GM23338 (cell line): ENCODE data around the gene CBFA2T2. TPM values are rescaled to one million over a fixed set of nuclear protein-coding genes. Genes with fewer than 3 reads are reported as not detected.
A peak's percentile ranks its signal among the peaks of the same experiment; 100 is the strongest.

Experiments used
- ATAC-seq: fragments of 200-7000 bp; cut with Tn5 transposase; 3 replicates; pipeline ENCODE4 v1.9.1; 2020
- DNase-seq: peaks from one replicate; pipeline ENCODE4 v3.0.0-alpha.2; 2015; ENCODE audit warnings: low spot score
- H2AFZ ChIP-seq: fragments of 200-600 bp; sonication (generic); 2 replicates; pipeline ENCODE4 v1.8.0; 2016; ENCODE audit warnings: antibody characterized with exemption, mild to moderate bottlenecking, moderate library complexity
- H3F3A ChIP-seq: fragments of 200-600 bp; sonication (generic); replicated peaks from 2 replicates; pipeline ENCODE4 v1.8.0; 2017; ENCODE audit warnings: antibody characterized with exemption, mixed run types, low read depth
- H3K27ac ChIP-seq: fragments of 200-600 bp; sonication (generic); 2 replicates; pipeline ENCODE4 v1.6.1; 2016; ENCODE audit warnings: low read depth
- H3K27me3 ChIP-seq: fragments of 200-600 bp; sonication (generic); 2 replicates; pipeline ENCODE4 v1.8.0; 2016; ENCODE audit warnings: mild to moderate bottlenecking, mixed run types, moderate library complexity; ENCODE audit not compliant: insufficient read depth
- H3K36me3 ChIP-seq: fragments of 200-600 bp; sonication (generic); 2 replicates; pipeline ENCODE4 v1.8.0; 2016; ENCODE audit warnings: mild to moderate bottlenecking; ENCODE audit not compliant: insufficient read depth
- H3K4me1 ChIP-seq: fragments of 200-600 bp; sonication (generic); 2 replicates; pipeline ENCODE4 v1.8.0; 2016; ENCODE audit warnings: mild to moderate bottlenecking, moderate library complexity; ENCODE audit not compliant: insufficient read depth
- H3K4me2 ChIP-seq: fragments of 200-600 bp; sonication (generic); 2 replicates; pipeline ENCODE4 v1.7.1; 2017; ENCODE audit warnings: mixed run types
- H3K4me3 ChIP-seq: fragments of 200-600 bp; sonication (generic); 2 replicates; pipeline ENCODE4 v1.6.1; 2016; ENCODE audit warnings: mixed run types
- H3K79me2 ChIP-seq: fragments of 200-600 bp; sonication (generic); replicated peaks from 2 replicates; pipeline ENCODE4 v1.8.0; 2017; ENCODE audit warnings: mild to moderate bottlenecking; ENCODE audit not compliant: insufficient read depth
- H3K9me2 ChIP-seq: fragments of 200-600 bp; sonication (generic); 2 replicates; pipeline ENCODE4 v1.8.0; 2017; ENCODE audit not compliant: insufficient read depth
- H4K20me1 ChIP-seq: fragments of 200-600 bp; sonication (generic); replicated peaks from 2 replicates; pipeline ENCODE4 v1.8.0; 2017; ENCODE audit warnings: mild to moderate bottlenecking; ENCODE audit not compliant: insufficient read depth
- H3K27ac Mint-ChIP-seq: 2 replicates; pipeline ENCODE4 v1.8.0; 2020; ENCODE audit warnings: inconsistent platforms, mild to moderate bottlenecking, moderate library complexity, mixed read lengths
- H3K27me3 Mint-ChIP-seq: 3 replicates; pipeline ENCODE4 v1.8.0; 2022; ENCODE audit warnings: low read depth, mild to moderate bottlenecking, moderate library complexity, mixed read lengths, inconsistent platforms; ENCODE audit not compliant: insufficient read depth, poor library complexity
- H3K36me3 Mint-ChIP-seq: 3 replicates; pipeline ENCODE4 v1.8.0; 2021; ENCODE audit warnings: low read depth, mild to moderate bottlenecking, inconsistent platforms, moderate library complexity, mixed read lengths
- H3K4me1 Mint-ChIP-seq: 3 replicates; pipeline ENCODE4 v1.8.0; 2020; ENCODE audit warnings: mild to moderate bottlenecking, inconsistent platforms, mixed read lengths
- H3K4me3 Mint-ChIP-seq: 3 replicates; pipeline ENCODE4 v1.8.0; 2021; ENCODE audit warnings: moderate library complexity, mild to moderate bottlenecking, inconsistent platforms, mixed read lengths
- H3K9me3 Mint-ChIP-seq: 3 replicates; pipeline ENCODE4 v1.8.0; 2020; ENCODE audit warnings: moderate library complexity, mild to moderate bottlenecking, inconsistent platforms, mixed read lengths
- CREB1 ChIP-seq: fragments of 250-450 bp; sonication (Bioruptor Pico); IDR thresholded peaks from 2 replicates; pipeline ENCODE4 v1.5.0; 2020; ENCODE audit warnings: low read depth, mild to moderate bottlenecking, moderate library complexity
- EZH2 ChIP-seq: fragments of 200-600 bp; sonication (generic); IDR thresholded peaks from one replicate; pipeline ENCODE4 v1.8.0; 2017; ENCODE audit warnings: antibody characterized with exemption, mild to moderate bottlenecking, low read depth; ENCODE audit not compliant: unreplicated experiment
- EZH2phosphoT487 ChIP-seq: fragments of 200-600 bp; sonication (generic); IDR thresholded peaks from one replicate; pipeline ENCODE4 v1.8.1; 2018; ENCODE audit warnings: antibody characterized with exemption; ENCODE audit not compliant: unreplicated experiment
- JUNB ChIP-seq: IDR thresholded peaks from one replicate; pipeline ENCODE4 v1.6.1; 2016; ENCODE audit warnings: antibody characterized with exemption; ENCODE audit not compliant: unreplicated experiment
- NANOG ChIP-seq: IDR thresholded peaks from 2 replicates; pipeline ENCODE4 v1.6.1; 2016; ENCODE audit warnings: antibody characterized with exemption, borderline replicate concordance
- POLR2AphosphoS5 ChIP-seq: IDR thresholded peaks from 2 replicates; pipeline ENCODE4 v1.6.1; 2016; ENCODE audit warnings: antibody characterized with exemption, low read depth
- STAT1 ChIP-seq: IDR thresholded peaks from one replicate; pipeline ENCODE4 v1.6.1; 2016; ENCODE audit warnings: antibody characterized with exemption; ENCODE audit not compliant: unreplicated experiment
- ZNF114 ChIP-seq: fragments of 250-450 bp; sonication (Bioruptor Pico); IDR thresholded peaks from 2 replicates; pipeline ENCODE4 v1.5.0; 2020; ENCODE audit warnings: mild to moderate bottlenecking, moderate library complexity
- ZNF331 ChIP-seq: fragments of 250-450 bp; sonication (Bioruptor Pico); IDR thresholded peaks from 2 replicates; pipeline ENCODE4 v1.5.0; 2020; ENCODE audit warnings: low read depth, mild to moderate bottlenecking, moderate library complexity
- ZNF462 ChIP-seq: fragments of 250-450 bp; sonication (Bioruptor Pico); IDR thresholded peaks from 2 replicates; pipeline ENCODE4 v1.5.0; 2020; ENCODE audit warnings: mild to moderate bottlenecking, moderate library complexity
- polyA plus RNA-seq: library from polyadenylated mRNA; unstranded; fragments of >200 nt; fragmentation: Nextera tagmentation; extraction: Ambion mirVana; gene quantifications from 2 replicates; pipeline ENCODE4 v1.2.1, GENCODE V29; 2016
- total RNA-seq: library from RNA; depleted of rRNA; stranded (reverse); fragments of >200 nt; shearing (Covaris generic); gene quantifications from 2 replicates; pipeline ENCODE4 v1.2.3, GENCODE V29; 2014
- TF ChIP-seq, protein P1 (sequence below), 2 experiments: fragments of 200-600 bp in 1 of 2; sonication (generic) in 1 of 2; conservative IDR thresholded peaks; 2 replicates each; pipeline versions ENCODE4 v1.5.1 to v1.6.1; 2016 to 2017; ENCODE audit warnings: antibody characterized with exemption in 2 of 2, low read depth in 2 of 2, mild to moderate bottlenecking in 2 of 2, moderate library complexity in 1 of 2
- TF ChIP-seq, protein P2 (sequence below): IDR thresholded peaks from one replicate; pipeline ENCODE4 v1.6.1; 2018; ENCODE audit warnings: antibody characterized with exemption; ENCODE audit not compliant: unreplicated experiment
- TF ChIP-seq, protein P3 (sequence below): IDR thresholded peaks from 2 replicates; pipeline ENCODE4 v1.6.1; 2016; ENCODE audit warnings: antibody characterized with exemption

Gene CBFA2T2
- total and polyA plus RNA-seq, 2 experiments from 2014 or later = 12.7 to 15.8 TPM

DNA sequence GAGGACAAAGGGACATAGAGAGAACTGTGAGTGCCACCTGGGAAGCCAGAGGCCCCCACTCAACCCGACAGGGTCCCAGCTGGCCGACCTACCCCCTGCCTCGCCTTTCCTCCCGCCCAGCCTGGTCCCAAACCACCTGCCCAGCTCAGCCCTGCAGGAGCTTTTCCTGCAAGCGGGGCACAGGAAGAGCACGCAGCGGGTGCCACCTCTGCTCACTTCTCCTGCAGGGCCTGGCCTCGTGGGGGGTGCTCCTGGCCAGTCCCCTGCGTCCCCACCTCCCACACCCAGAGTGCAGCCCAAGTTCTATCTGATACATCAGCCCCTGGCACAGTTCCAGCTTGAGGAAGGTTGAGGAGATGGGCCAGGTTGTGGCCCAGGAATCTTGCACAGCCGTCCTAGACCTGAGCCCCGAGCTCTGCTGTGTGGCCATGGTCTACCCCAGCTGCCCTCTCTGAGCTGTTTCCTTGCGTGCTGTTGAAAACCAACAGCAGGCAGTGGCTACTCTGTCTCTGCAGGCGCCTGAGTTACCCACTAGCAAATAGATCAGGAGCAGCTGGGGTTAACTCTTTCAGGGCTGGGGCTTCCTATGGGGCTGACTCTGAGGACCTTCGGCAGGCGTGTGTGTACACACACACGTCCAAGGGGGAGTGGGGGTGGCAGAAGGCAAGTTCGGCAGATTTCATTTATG lies 182.7 kb downstream of the CBFA2T2 start:
- no peak for TF ChIP-seq ZNF114 (CRISPR knock-in tag)
- TF ChIP-seq, protein P1, sequence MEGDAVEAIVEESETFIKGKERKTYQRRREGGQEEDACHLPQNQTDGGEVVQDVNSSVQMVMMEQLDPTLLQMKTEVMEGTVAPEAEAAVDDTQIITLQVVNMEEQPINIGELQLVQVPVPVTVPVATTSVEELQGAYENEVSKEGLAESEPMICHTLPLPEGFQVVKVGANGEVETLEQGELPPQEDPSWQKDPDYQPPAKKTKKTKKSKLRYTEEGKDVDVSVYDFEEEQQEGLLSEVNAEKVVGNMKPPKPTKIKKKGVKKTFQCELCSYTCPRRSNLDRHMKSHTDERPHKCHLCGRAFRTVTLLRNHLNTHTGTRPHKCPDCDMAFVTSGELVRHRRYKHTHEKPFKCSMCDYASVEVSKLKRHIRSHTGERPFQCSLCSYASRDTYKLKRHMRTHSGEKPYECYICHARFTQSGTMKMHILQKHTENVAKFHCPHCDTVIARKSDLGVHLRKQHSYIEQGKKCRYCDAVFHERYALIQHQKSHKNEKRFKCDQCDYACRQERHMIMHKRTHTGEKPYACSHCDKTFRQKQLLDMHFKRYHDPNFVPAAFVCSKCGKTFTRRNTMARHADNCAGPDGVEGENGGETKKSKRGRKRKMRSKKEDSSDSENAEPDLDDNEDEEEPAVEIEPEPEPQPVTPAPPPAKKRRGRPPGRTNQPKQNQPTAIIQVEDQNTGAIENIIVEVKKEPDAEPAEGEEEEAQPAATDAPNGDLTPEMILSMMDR (conservative IDR thresholded peaks at IDR 0.05; ENCODE audit: low read depth in 2 of 2) = no peak
- TF ChIP-seq ZNF331 (CRISPR knock-in tag) = no peak
- no peak for TF ChIP-seq EZH2phosphoT487
- no peak for TF ChIP-seq STAT1
- no peak for TF ChIP-seq CREB1 (CRISPR knock-in tag)
- TF ChIP-seq ZNF462 (CRISPR knock-in tag) = no peak
- TF ChIP-seq, protein P2, sequence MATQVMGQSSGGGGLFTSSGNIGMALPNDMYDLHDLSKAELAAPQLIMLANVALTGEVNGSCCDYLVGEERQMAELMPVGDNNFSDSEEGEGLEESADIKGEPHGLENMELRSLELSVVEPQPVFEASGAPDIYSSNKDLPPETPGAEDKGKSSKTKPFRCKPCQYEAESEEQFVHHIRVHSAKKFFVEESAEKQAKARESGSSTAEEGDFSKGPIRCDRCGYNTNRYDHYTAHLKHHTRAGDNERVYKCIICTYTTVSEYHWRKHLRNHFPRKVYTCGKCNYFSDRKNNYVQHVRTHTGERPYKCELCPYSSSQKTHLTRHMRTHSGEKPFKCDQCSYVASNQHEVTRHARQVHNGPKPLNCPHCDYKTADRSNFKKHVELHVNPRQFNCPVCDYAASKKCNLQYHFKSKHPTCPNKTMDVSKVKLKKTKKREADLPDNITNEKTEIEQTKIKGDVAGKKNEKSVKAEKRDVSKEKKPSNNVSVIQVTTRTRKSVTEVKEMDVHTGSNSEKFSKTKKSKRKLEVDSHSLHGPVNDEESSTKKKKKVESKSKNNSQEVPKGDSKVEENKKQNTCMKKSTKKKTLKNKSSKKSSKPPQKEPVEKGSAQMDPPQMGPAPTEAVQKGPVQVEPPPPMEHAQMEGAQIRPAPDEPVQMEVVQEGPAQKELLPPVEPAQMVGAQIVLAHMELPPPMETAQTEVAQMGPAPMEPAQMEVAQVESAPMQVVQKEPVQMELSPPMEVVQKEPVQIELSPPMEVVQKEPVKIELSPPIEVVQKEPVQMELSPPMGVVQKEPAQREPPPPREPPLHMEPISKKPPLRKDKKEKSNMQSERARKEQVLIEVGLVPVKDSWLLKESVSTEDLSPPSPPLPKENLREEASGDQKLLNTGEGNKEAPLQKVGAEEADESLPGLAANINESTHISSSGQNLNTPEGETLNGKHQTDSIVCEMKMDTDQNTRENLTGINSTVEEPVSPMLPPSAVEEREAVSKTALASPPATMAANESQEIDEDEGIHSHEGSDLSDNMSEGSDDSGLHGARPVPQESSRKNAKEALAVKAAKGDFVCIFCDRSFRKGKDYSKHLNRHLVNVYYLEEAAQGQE = no peak
- TF ChIP-seq JUNB = no peak
- TF ChIP-seq EZH2 = no peak
- TF ChIP-seq, protein P3, sequence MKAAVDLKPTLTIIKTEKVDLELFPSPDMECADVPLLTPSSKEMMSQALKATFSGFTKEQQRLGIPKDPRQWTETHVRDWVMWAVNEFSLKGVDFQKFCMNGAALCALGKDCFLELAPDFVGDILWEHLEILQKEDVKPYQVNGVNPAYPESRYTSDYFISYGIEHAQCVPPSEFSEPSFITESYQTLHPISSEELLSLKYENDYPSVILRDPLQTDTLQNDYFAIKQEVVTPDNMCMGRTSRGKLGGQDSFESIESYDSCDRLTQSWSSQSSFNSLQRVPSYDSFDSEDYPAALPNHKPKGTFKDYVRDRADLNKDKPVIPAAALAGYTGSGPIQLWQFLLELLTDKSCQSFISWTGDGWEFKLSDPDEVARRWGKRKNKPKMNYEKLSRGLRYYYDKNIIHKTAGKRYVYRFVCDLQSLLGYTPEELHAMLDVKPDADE = no peak
- TF ChIP-seq POLR2AphosphoS5 = no peak
- no peak for TF ChIP-seq NANOG
- Mint-ChIP-seq H3K4me3 (peak overlapping the region; percentile 89), H3K27ac (no peak overlapping the region), H3K9me3 (no peaks in the 10 kb centered on the region; the same call in 2 of the 3 replicates), H3K36me3 (peaks cover 48% of the 10 kb centered on the region), H3K4me1 (peaks cover 33% of the 10 kb centered on the region), H3K27me3 (peaks cover 24% of the 10 kb centered on the region)
- H3K4me3 ChIP-seq = peak overlapping the region; percentile 78
- H3K36me3 ChIP-seq = peaks cover 1% of the 10 kb centered on the region
- no peaks in the 10 kb centered on the region; the same call in 1 of the 2 replicates for H3K79me2 ChIP-seq
- peak overlapping the region; percentile 95 for H3K4me2 ChIP-seq
- H3K27me3 ChIP-seq = peaks cover 8% of the 10 kb centered on the region; the same call in 1 of the 2 replicates
- DNase-seq = no peak
- ATAC-seq = no peak
- no peak overlapping the region for H2AFZ ChIP-seq
- H3K4me1 ChIP-seq = peaks cover 19% of the 10 kb centered on the region
- H3F3A ChIP-seq = peaks cover 12% of the 10 kb centered on the region; the same call in 1 of the 2 replicates
- H3K27ac ChIP-seq = no peak overlapping the region
- H3K9me2 ChIP-seq = no peaks in the 10 kb centered on the region
- peaks cover 4% of the 10 kb centered on the region for H4K20me1 ChIP-seq
